ENCODE results near the gene CLCN7. TPM values are rescaled to one million over a fixed set of nuclear protein-coding genes. Genes with fewer than 3 reads are reported as not detected.
A peak's percentile ranks its signal among the peaks of the same experiment; 100 is the strongest.

CLCN7 gene
- total and polyA plus RNA-seq, 2 of the 8 experiments (the other 6 are each of a cell fraction or from before 2014, with no cell fraction given): 38.6 to 81.5 TPM

GRCh38 chr16:1492082-1492922 lies 17.5 kb upstream of the CLCN7 start:
- 84% methylated on average over 23 of the region's 23 CpGs; no CpG with 5 or more reads in 1 of the 2 experiments for WGBS, 2 experiments (ENCODE audit: extremely low coverage in 1 of 2, insufficient coverage in 1 of 2, insufficient read length in 1 of 2, insufficient replicate concordance in 2 of 2, low coverage in 1 of 2, low lambda C conversion rate in 2 of 2, missing lambda C conversion rate in 1 of 2)
- peak overlapping the region; percentile 96 for H2AFZ ChIP-seq (ENCODE audit: low read length)
- peak; percentile 63; the same call in 1 of the 2 replicates for TF ChIP-seq RFX5 (IDR thresholded peaks at IDR 0.05; ENCODE audit: borderline replicate concordance, low read depth, low read length)

More at GRCh38 chr16:1492082-1492922, 17.5 kb upstream of the CLCN7 start:
- Histone ChIP-seq H4K5ac (ENCODE audit: insufficient read length, low read depth, low read length) (no peak overlapping the region), H2BK120ac (replicated peaks; ENCODE audit: low read depth, low read length) (no peak overlapping the region), H4K8ac (ENCODE audit: extremely low read depth, insufficient read depth, low read length) (peak overlapping the region; percentile 87), H3K9me3 (ENCODE audit: insufficient read depth in 2 of 2, low read depth in 1 of 2, low read length in 1 of 2) (no peaks in the 10 kb centered on the region), H3K36me3 (ENCODE audit: control insufficient read depth in 2 of 4, insufficient read depth in 4 of 4, low read length in 3 of 4) (peaks cover 11 to 27% (median 14%) of the 10 kb centered on the region in 4 experiments), H3K4ac (replicated peaks; ENCODE audit: insufficient read length, low read depth, low read length) (no peak overlapping the region), H3K79me1 (ENCODE audit: low read depth, low read length) (peaks cover 3% of the 10 kb centered on the region), H2BK20ac (ENCODE audit: low read length) (no peak overlapping the region), H3K27me3 (replicated peaks in 1 of 4; ENCODE audit: control insufficient read depth in 3 of 4, extremely low read depth in 1 of 4, insufficient read depth in 3 of 4, low read length in 3 of 4) (no peaks in the 10 kb centered on the region), H3K23me2 (ENCODE audit: low read depth, low read length) (peaks cover 9% of the 10 kb centered on the region), H3K56ac (replicated peaks; ENCODE audit: insufficient read length, low read depth, low read length) (no peak overlapping the region), H3K9ac (replicated peaks in 1 of 4; ENCODE audit: extremely low read depth in 1 of 4, low read depth in 3 of 4, low read length in 3 of 4) (peak overlapping the region in 3 of 4 experiments; percentile 77 to 94 (median 80); a peak in 6 of 7 replicates), H2BK5ac (ENCODE audit: low read depth, low read length) (0 out of 2 replicates have a peak overlapping the region, but pooled peaks have one; percentile 40), H2AK5ac (ENCODE audit: low read depth, low read length) (0 out of 2 replicates have a peak overlapping the region, but pooled peaks have one; percentile 24), H2BK12ac (ENCODE audit: low read depth, low read length) (peak overlapping the region; percentile 22), H4K20me1 (replicated peaks in 1 of 2; ENCODE audit: control insufficient read depth in 1 of 2, insufficient read depth in 2 of 2, low read length in 2 of 2) (peaks cover 3% of the 10 kb centered on the region in 2 experiments), H3K4me1 (replicated peaks in 1 of 4; ENCODE audit: control insufficient read depth in 3 of 4, insufficient read depth in 4 of 4, low read length in 3 of 4) (peaks cover 0 to 8% (median 5%) of the 10 kb centered on the region in 4 experiments; a peak in 4 of 7 replicates), H3K27ac (ENCODE audit: low read depth, low read length) (peak overlapping the region; percentile 84), H3K79me2 (ENCODE audit: control insufficient read depth in 1 of 2, insufficient read depth in 2 of 2, low read length in 2 of 2) (peaks cover 0 to 12% of the 10 kb centered on the region in 2 experiments; a peak in 1 of 4 replicates), H2BK15ac (ENCODE audit: low read length) (no peak overlapping the region), H3K4me3 (ENCODE audit: extremely low read depth in 1 of 4, insufficient read depth in 2 of 4, low read depth in 3 of 4, low read length in 4 of 4) (peak overlapping the region; percentile 52 to 90 (median 72)), H3K4me2 (ENCODE audit: insufficient read depth in 1 of 2, low read depth in 2 of 2, low read length in 2 of 2) (peak overlapping the region; percentile 90 to 96), H3K23ac (ENCODE audit: insufficient read length) (no peak overlapping the region), H3K18ac (ENCODE audit: extremely low read depth, low read length) (no peak overlapping the region), H3K14ac (ENCODE audit: insufficient read length) (no peak overlapping the region), H4K91ac (replicated peaks; ENCODE audit: insufficient read length, low read length) (peak overlapping the region; percentile 72)
- POLR2A ChIA-PET (ENCODE audit: partially characterized antibody): interaction anchor here (0.6 to 16.8 kb wide), 10 partner anchors 10 to 1899 kb away, joined by 3 to 175 read pairs (median 4); partner anchors contain the start of gene JPT2
- no peak for DNase-seq (ENCODE audit: low read depth in 1 of 2, low spot score in 2 of 2)
- CTCF ChIA-PET (ENCODE audit: partially characterized antibody): interaction anchor here (0.5 to 1.8 kb wide), 9 partner anchors 10 to 1169 kb away, joined by 3 to 6 read pairs (median 3); no protein-coding TSS in a partner anchor
- no peak for FAIRE-seq
